HEK293T (cell line): ENCODE data around the gene PKP3.
"Not testable (repeated sequence)": the region's sequence is repeated elsewhere in the genome, so short reads cannot be mapped to it uniquely, and the experiment has no call there.

Experiments
- ARNT ChIP-seq: fragments of 450-650 bp; IDR thresholded peaks from 2 replicates; pipeline ENCODE4 v1.6.1; 2017; ENCODE audit warnings: mild to moderate bottlenecking
- BHLHE40 ChIP-seq: fragments of 450-650 bp; IDR thresholded peaks from 2 replicates; pipeline ENCODE4 v1.6.1; 2016; ENCODE audit warnings: mild to moderate bottlenecking, moderate library complexity, borderline replicate concordance
- CTBP1 ChIP-seq: fragments of 450-650 bp; IDR thresholded peaks from 2 replicates; pipeline ENCODE4 v1.6.1; 2016; ENCODE audit warnings: borderline replicate concordance
- ELF4 ChIP-seq: fragments of 450-650 bp; IDR thresholded peaks from 2 replicates; pipeline ENCODE4 v1.6.1; 2017; ENCODE audit warnings: antibody characterized with exemption
- FOXA1 ChIP-seq: fragments of 450-650 bp; IDR thresholded peaks from 2 replicates; pipeline ENCODE4 v1.6.1; 2016; ENCODE audit warnings: mild to moderate bottlenecking
- FOXK2 ChIP-seq: fragments of 450-650 bp; IDR thresholded peaks from 2 replicates; pipeline ENCODE4 v1.6.1; 2016; ENCODE audit warnings: mild to moderate bottlenecking
- FOXM1 ChIP-seq: fragments of 450-650 bp; IDR thresholded peaks from 2 replicates; pipeline ENCODE4 v1.6.1; 2017; ENCODE audit warnings: mild to moderate bottlenecking, borderline replicate concordance
- HDGF ChIP-seq: fragments of 450-650 bp; IDR thresholded peaks from 2 replicates; pipeline ENCODE4 v1.6.1; 2017; ENCODE audit warnings: antibody characterized with exemption, borderline replicate concordance
- L3MBTL2 ChIP-seq: fragments of 450-650 bp; conservative IDR thresholded peaks from 2 replicates; pipeline ENCODE4 v1.6.1; 2016; ENCODE audit warnings: mild to moderate bottlenecking
- LEF1 ChIP-seq: fragments of 450-650 bp; IDR thresholded peaks from 2 replicates; pipeline ENCODE4 v1.6.1; 2017; ENCODE audit warnings: mild to moderate bottlenecking, borderline replicate concordance
- SP1 ChIP-seq: fragments of 450-650 bp; IDR thresholded peaks from 2 replicates; pipeline ENCODE4 v1.6.1; 2017
- SUZ12 ChIP-seq: fragments of 450-650 bp; IDR thresholded peaks from 2 replicates; pipeline ENCODE4 v1.6.1; 2016; ENCODE audit warnings: mild to moderate bottlenecking
- TARDBP ChIP-seq: fragments of 450-650 bp; IDR thresholded peaks from 2 replicates; pipeline ENCODE4 v1.6.1; 2016

- TF ChIP-seq SP1, FOXM1, ELF4, TARDBP, SUZ12, HDGF, FOXA1, CTBP1, BHLHE40, ARNT, FOXK2, LEF1, L3MBTL2: not testable (repeated sequence)
These were observed 17.5 kb downstream of the PKP3 start for GRCh38 chr11:411520-411919.
